ENCODE data around the gene RPS3.
A peak's percentile ranks its signal among the peaks of the same experiment; 100 is the strongest.
"Not testable (repeated sequence)": the region's sequence is repeated elsewhere in the genome, so short reads cannot be mapped to it uniquely, and the experiment has no call there.

RPS3 gene

DNA sequence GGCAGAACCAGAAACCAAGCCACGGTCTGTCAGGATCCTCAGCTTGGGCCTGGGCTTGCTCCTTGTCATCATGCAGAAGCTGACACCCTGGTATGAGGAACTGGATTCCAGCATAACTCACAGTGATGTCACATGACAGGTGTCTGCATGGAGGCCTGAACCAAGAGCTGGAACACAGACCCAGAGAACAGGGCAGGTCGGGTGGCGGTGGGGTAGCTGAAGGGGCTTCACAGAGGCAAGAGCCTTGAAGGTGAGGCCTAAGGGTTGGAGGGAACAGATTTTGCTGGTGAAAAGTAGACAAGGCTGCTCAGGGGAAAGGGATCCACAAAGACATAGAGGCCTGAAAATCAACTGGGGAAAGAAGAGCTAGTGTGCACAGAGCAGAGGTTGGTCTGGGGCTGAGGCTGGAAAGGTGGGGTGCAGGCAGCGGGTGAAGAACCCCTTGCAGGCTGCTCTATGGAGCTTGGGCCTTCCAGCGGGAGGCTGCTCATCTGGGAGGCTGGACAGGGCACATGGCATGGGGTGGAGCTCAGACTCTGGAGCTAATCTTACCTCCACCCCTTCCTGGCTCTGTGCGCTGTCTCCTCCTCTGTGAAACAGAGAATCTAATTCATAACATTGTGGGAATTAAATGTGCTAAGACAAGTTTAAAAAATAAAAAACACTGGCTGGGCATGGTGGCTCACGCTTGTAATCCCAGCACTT lies 18.4 kb upstream of the RPS3 start:
- DNase-seq, result no peak

DNA sequence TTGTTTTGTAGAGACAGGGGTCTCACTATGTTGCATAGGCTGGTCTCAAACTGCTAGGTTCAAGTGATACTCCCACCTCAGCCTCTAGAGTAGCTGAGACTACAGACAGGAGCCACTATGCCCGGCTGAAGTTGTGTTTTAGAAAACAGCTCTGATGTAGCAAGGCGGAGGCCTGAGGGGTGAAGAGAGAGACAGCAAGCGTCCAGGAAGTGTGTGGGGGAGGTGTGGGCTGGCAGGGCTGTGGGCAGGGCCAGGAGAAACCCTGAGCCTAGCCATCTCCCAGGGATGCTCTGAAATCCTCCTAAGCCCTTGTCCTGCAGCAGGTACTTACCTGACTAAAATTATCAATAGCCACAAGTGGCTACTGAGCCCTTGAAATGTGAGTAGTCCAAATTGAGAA lies 16.1 kb upstream of the RPS3 start:
- DNase-seq, result peak in 2 of 5 donors; percentile 6 to 60

DNA sequence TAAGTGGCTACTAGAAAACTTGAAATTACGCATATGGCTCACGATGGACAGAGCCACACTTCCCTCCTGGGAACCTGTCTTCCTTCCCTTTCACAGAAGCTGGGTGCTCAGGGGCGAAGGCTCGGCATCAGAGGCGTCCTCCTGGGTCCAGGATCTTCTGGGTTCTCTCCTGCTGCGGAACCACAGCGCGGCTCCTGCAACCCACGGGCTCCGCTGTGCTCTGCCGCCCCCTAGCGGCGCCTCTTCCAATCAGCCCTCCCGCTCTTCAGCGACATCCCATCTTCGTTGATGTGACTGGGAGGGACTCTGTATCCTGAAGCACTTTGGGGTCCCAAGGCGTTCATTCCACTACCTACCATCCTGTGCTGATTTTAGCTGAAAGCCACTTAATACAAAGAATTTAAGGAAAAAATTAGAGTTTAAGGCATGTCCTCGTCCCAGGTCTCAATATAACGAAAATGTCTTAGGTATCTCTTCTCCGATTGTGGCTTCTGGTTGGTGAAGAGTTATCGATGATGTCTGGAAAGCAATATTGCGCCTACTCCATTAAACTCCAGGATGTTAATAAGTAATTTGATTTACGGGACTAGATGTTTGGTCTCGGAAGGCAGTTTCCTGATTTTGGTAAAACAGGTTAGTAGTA lies 14.8 kb upstream of the RPS3 start:
- DNase-seq, result peak; percentile 58 to 75 (median 71)

DNA sequence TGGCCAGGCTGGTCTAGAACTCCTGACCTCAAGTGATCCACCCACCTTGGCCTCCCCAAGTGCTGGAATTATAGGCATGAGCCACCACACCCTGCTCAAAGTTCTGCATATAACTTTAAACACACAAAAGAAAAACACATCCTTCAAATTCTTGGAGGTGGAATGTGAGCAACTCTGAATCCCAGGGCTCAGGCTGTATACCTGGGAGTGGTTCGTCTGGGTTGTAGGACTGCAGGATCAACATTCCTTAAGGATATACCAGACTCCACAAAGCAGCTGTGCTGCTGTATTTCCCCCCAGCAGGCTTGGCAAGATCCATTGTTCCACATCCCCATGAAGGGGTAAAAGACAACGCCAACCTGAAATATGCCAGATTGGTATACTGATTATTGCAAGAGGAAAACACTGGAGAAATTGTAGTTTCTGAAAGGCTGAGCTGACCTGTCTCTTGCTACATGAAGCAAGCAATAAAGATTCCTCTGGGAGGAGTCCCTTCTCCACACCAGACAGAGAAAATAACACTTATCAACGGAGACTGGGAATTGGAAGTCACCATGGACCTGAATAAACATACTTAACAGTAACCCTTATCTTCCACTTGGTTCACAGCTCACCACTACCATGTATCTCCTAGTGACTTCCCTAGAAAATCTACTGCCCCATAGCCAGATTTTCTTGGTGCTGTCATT lies 12.2 kb upstream of the RPS3 start:
- no peak for DNase-seq

DNA sequence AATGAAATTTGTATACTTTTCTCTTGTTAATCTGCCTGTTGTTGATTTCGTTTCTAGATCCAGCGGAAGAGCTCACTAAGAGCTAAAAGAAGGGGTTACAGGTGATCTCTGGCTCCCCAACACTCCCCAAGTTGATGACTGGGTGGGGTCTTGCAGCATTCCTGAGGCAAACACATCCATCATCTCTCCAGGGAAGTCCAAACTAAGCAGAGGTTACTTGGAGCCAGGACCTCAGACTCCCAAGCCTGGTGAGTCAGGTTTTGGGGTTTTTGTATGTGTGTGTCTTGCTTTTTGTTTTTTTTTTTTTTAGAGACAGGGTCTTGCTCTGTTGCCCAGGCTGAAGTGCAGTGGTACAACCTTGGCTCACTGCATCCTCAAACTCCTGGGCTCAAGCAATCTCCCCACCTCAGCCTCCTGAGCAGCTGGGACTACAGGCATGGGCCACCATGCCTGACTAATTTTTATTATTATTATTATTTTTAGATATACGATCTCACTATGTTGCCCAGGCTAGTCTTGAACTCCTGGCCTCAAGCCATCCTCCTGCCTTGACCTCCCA lies 11.5 kb upstream of the RPS3 start:
- DNase-seq, result no peak

DNA sequence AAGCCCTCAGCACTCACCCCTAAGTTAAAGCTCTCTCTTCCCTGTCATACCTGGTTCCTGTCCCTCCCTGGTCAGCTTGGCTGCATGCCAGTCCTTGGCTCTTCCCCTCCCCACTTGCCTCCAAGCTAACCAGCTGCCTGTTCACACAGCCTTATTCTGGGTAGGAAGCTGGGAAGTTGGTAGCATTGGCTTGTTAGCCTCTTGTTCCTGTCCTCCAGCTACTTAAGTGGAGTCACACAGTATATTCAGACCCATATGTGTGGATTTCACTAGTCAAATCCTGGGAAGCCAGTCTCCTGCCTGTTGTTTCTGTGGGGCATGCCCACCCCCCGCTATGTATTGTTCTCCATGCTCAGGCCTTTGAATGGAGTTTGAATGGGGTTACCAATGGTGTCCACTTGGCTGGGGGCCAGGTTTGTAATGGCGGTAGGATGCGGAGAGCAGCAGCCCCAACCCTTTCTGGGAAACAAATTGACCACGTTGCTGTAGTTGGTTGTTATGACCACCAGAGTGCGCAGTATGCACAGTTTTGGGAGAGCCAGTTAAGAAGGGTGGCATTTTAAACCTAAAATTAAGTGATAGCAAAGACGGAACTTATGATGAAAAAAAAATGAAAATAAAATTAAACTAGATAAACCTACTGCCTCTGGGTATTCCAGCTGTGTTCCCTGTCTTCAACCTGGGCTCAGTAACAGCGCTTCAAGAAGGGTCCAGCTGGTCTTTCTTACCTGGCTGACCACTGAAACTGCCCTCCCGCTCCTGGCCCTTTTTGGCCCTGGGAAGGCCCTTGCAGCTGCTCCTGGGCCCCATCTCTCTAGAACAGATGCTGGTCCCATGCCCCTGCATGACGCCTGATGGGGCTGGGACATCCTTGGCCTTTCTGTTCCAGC lies 10.7 kb upstream of the RPS3 start:
- peak; percentile 18 to 80 (median 49) for DNase-seq

DNA sequence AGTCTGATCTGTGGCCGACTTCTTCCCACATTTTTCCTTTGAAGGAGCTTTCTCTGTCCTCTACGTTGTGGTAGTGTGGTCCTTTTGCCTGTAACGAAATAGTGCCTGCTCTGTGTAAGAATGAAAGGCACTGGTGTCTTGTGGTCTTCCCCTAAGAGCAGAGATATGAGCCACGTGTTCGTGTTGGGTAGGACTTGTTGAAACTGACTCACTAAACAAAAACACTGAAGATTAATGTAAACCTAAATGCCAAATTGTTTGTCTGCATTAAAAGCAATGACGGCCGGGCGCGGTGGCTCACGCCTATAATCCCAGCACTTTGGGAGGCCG lies 10.1 kb upstream of the RPS3 start:
- no peak for DNase-seq

DNA sequence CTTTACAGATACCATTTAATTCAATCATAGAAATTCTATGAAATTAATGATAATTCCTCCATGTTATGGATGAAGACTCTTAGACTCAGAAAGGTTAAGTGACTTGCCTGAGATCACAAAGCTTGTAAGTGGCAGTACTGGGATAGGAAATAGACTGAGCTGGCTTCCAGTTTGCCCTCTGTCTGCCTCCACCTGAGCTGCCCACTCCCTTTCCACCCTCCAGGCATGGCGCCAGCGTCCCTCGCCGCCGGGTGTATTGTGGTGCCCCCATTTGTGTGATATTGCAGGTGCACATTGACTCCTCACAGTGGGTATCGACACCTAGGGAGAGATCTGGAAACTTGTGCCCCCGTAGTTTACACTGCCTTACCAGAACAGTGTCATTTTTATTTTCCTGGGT lies 9.4 kb upstream of the RPS3 start:
- no peak for DNase-seq

DNA sequence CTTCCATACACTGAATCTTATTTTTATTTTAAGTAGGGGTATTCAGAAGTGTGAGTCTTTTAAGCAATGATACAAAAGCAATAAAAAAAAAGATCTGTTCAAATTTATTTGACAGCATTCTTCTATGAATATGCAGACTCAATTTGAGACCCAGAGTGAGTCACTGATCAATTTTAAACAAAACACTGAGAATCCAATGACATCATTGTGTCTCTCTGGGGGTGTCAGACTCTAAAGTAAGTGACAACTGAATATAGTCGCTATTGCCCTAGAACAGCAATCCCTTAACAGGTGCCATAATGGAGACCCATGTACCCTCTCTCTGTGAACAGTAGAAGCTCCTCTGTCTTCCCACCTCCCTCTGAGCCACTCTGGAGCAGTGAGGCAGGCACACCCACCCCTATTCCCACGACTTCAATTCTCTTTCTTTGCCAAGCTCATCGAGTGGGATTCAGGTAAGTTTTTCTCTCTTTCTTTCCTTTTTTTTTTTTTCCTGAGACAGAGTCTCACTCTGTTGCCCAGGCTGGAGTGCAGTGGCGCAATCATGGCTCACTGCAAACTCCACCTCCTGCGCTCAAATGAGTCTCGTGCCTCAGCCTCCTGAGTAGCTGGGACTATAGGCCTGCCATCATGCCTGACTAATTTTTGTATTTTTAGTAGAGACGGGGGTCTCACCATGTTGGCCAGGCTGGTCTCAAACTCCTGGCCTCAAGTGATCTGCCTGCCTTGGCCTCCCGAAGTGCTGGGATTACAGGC lies 5.1 kb upstream of the RPS3 start:
- no peak for DNase-seq

DNA sequence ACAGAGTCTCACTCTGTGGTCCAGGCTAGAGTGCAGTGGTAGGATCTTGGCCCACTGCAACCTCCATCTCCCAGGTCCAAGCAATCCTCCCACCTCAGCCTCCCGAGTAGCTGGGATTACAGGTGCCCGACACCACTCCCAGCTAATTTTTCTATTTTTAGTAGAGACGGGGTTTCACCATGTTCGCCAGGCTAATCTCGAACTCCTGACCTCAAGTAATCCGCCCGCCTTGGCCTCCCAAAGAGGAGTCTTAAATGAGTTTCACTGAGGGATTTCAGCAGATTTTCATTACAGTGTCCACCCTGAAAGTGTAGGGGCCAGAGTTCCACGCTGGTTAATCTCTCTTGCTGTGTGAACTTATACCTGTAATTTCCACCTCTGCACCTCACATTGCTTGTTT lies 412 bp upstream of the RPS3 start:
- DNase-seq, result no peak

DNA sequence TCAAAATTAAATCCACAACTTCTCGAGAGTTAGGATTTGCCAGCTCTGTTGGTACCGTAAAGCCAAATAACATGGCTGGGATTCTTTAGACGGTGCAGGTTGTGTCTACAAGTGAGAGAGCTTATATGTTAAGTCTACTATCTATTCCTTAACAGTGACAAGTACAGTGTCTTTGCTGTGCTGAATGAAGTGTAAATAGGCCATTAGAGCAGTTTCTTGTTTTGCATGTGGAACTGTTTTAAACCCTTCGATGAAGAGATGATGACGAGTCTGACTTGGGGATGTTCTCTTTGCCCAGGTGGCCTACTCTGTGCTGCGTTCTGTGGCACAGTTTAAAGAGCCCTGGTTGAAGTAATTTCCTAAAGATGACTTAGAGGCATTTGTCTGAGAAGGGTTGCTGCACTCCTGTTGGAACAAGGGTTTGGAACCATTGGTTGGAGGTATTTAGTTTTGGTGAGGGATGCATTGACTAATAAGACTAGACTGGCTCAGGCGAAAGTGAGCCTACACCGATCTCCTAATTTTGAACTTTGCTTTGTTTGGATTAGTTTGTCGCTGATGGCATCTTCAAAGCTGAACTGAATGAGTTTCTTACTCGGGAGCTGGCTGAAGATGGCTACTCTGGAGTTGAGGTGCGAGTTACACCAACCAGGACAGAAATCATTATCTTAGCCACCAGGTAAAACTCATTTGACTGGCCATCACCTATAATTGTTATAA lies 988 bp downstream of the RPS3 start:
- peak in 2 of 5 donors; percentile 6 to 27 for DNase-seq

DNA sequence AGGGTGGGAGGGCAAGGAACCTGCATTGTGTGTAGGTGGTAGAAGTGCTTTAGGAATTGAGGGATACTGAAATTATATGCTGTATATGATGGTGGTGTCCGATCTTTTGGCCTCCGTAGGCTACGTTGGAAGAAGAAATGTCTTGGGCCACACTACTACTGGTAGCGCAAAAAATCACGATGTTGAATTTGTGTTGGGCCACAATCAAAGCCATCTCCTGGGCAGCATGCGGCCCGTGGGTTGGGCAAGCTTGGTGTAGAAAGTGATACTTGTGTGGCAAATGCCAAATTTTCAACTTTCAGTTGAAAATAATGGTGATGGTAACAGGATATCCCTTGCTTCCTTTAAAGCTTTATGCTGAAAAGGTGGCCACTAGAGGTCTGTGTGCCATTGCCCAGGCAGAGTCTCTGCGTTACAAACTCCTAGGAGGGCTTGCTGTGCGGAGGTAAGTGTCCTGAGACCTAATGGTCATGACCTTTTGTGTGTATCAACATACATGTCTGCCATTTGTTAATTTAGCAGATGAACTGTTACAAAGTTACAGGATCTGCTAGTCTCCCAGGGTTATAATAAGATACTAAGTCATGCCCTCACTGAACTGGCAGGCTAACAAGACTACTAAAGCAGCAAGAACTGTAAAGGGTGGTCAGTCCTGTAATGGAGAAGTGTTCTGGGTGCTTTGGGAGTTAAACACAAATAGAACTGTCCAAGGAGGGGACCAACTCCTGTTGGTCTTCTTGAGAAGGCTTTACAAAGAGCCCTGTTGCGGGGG lies 2.9 kb downstream of the RPS3 start:
- no peak for DNase-seq

DNA sequence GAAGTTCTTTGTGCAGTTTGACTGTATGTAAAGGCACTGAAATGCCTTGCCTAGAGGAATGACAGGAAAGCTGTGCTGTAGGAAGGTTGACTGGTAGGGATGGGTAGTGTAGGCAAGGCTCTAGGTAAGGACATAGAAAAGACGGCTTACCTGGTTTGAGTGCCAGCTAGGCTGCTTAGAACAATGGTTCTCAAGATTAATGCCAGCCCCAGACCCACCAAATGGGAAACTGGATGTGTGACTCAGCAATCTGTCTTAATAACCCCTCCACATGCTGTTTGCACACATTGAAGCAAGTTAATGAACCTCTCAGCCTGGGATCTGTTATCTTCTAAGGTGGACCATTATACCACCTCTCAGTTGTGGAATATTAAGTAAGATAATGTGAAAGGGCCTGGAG lies 3.7 kb downstream of the RPS3 start:
- no peak for DNase-seq

DNA sequence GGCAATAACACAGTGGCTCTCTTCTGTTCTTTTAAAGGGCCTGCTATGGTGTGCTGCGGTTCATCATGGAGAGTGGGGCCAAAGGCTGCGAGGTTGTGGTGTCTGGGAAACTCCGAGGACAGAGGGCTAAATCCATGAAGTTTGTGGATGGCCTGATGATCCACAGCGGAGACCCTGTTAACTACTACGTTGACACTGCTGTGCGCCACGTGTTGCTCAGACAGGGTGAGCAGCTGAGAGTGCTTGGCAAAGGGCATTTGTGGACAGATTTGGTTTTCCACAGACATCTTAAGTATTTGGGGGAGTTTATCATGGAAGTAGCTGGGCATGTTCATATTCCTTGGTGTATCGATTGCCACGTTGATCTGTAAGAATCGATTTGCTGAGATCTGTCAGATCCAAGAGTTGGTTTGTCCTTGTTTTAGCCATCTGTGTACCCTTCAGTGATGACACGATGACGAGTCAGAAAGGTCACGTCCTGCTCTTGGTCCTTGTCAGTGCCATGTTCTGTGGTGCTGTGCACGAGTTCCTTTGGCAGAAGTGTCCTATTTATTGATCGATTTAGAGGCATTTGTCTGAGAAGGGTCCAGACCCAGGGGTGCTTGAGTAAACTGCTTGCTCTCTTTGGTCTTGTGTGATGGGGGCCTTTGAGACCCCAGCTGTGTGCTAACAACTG lies 4.8 kb downstream of the RPS3 start:
- no peak for DNase-seq

DNA sequence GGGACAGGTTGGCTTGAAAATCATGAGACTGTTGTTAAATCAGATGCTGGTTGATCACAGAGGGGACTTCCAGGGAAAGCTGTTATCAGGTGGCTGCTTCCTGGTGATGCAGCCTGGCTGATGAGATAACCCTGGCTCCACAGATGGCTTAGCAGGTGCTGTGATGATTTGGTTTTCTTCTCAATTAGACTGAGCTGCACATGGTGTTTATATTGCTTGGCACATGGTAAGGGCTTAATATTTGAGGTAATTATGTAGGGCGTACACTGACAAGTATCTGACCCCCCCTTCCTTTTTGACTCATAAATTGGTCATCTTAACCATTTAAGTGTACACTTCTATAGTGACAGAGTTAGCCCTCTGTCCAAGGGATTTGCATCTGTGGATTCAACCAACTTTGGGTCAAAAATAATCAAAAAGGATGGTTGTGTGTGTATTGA lies 7.0 kb downstream of the RPS3 start:
- DNase-seq, result no peak

DNA sequence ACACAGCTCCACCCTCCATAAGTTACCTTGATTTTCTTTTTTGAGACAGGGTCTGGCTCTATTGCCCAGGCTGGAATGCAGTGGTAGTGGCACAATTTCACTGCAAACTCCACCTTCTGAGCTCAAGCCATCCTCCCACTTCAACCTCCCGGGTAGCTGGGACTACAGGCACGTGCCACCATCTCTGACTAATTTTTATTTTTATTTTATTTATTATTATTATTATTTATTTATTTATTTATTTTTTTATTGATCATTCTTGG lies 9.6 kb downstream of the RPS3 start:
- DNase-seq, result no peak

DNA sequence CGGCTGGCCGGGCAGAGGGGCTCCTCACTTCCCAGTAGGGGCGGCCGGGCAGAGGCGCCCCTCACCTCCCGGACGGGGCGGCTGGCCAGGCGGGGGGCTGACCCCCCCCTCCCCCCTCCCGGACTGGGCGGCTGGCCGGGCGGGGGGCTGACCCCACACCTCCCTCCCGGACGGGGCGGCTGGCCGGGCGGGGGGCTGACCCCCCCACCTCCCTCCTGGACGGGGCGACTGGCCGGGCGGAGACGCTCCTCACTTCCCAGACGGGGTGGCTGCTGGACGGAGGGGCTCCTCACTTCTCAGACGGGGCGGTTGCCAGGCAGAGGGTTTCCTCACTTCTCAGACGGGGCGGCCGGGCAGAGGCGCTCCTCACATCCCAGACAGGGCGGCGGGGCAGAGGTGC lies 10.7 kb downstream of the RPS3 start:
- DNase-seq, result not testable (repeated sequence)

DNA sequence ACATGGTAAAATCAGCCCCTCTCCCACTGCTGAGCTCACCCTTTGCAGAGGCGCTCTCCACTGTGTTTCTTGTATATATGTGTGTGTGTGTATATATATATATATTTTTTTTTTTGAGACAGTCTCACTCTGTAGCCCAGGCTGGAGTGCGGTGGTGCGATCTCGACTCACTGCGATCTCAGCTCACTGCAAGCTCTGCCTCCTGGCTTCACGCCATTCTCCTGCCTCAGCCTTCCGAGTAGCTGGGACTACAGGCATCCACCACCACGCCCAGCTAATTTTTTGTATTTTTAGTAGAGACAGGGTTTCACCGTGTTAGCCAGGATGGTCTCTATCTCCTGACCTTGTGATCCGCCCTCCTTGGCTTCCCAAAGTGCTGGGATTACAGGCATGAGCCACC lies 13.8 kb downstream of the RPS3 start:
- DNase-seq, result not testable (repeated sequence)

DNA sequence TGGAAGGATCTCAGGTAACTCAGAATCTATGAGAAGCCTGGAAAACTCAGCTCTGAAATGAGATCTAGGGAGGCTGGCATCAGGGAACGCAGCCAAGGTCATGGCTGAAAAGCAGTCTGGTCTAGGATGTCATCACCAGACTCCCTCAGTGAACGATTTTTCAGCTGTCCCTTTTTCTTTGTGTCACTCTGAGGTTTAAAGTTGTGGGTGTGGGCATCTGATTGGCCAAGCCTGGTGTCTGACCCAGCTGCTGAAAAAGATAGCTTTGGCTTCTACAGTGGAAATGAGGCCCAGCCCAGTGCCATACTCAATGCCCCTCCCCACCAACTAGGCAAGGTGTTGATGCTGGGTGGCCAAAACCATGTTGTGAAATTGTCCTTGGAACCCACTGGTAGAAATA lies 14.5 kb downstream of the RPS3 start:
- no peak for DNase-seq
